OCI-LY7 (cell line): ENCODE measurements around the gene SLC25A42.
"Not testable (repeated sequence)": the region's sequence is repeated elsewhere in the genome, so short reads cannot be mapped to it uniquely, and the experiment has no call there.

ENCODE experiments used
- CTCF ChIP-seq: fragments of 200-600 bp; sonication (generic); conservative IDR thresholded peaks from 2 replicates; pipeline ENCODE4 v1.5.1; 2014; ENCODE audit warnings: mild to moderate bottlenecking, antibody characterized with exemption, low read length, moderate library complexity, mixed read lengths
- EZH2phosphoT487 ChIP-seq: fragments of 200-600 bp; sonication (generic); IDR thresholded peaks from 2 replicates; pipeline ENCODE4 v1.6.1; 2018; ENCODE audit warnings: low read depth, borderline replicate concordance, mild to moderate bottlenecking, mixed run types, antibody characterized with exemption, low read length, moderate library complexity, mixed read lengths

- TF ChIP-seq CTCF, EZH2phosphoT487: not testable (repeated sequence)
Observed at GRCh38 chr19:19135713-19136112, 71.9 kb downstream of the SLC25A42 start.
